ENCODE measurements around the gene TGFB1. TPM values are rescaled to one million over a fixed set of nuclear protein-coding genes. Genes with fewer than 3 reads are reported as not detected.
A peak's percentile ranks its signal among the peaks of the same experiment; 100 is the strongest.

The TGFB1 gene
- total and polyA plus RNA-seq, 9 of the 15 experiments (the other 6 are each of a cell fraction or from before 2014, with no cell fraction given): 0.24 to 159 (median 17.2) TPM

DNA sequence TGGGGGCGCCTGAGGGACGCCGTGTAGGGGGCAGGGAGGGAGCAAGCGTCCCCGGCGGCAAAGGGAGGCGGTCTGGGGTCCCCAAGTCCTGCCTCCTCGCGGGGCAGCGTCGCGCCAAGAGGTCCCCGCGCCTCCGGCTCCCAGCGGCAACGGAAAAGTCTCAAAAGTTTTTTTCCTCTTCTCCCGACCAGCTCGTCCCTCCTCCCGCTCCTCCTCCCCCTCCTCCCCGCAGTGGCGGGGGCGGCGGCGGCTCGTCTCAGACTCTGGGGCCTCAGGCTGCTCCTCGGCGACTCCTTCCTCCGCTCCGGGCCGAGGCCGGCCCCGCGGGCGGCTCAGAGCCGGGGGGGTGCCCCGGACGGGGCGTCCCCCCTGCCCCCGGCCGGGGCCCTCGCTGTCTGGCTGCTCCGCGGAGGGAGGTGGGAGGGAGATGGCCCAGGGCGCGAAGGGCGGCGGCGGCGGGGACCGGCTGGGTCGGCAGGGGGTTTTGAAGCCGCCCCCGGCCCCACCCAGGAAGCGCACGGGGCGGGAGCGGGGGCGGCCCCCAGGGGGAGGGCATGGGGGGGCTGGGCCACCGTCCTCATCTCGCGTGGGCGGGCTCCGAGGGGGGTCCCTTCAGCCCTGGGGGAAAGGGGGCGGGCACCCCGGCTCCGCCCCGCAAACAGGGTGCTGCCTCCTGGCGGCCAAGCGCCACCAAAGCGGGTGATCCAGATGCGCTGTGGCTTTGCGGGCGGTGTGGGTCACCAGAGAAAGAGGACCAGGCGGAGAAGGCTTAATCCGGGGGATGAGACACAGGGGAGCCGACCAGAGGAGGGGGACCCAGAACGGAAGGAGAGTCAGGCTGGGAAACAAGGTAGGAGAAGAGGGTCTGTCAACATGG is at the start of gene TGFB1 (continued):
- TF ChIP-seq CXXC5 (CRISPR knock-in tag; IDR thresholded peaks at IDR 0.05) (peak; percentile 87), FOXA3 (CRISPR knock-in tag; conservative IDR thresholded peaks at IDR 0.05 in 1 of 2, IDR thresholded peaks at IDR 0.05 in 1 of 2) (0 out of 4 replicates have a peak, but pooled peaks of 1 of the 2 experiments have one; percentile 24), MYC (IDR thresholded peaks at IDR 0.05; ENCODE audit: low read depth, low read length) (peak; percentile 53; the same call in 1 of the 2 replicates), MYC (CRISPR knock-in tag; IDR thresholded peaks at IDR 0.05; ENCODE audit: borderline replicate concordance, low read depth) (no peak), TEAD4 (IDR thresholded peaks at IDR 0.05; ENCODE audit: low read length) (peak; percentile 21; the same call in 1 of the 2 replicates), TEAD4 (CRISPR knock-in tag; IDR thresholded peaks at IDR 0.05; ENCODE audit: borderline replicate concordance) (no peak), GTF2F1 (IDR thresholded peaks at IDR 0.05; ENCODE audit: low read depth, low read length) (no peak), FOXM1 (IDR thresholded peaks at IDR 0.05; ENCODE audit: low read depth) (no peak), FOXM1 (CRISPR knock-in tag; IDR thresholded peaks at IDR 0.05; ENCODE audit: low read depth) (0 out of 2 replicates have a peak, but pooled peaks have one; percentile 27), MTA3 (IDR thresholded peaks at IDR 0.05; ENCODE audit: borderline replicate concordance) (no peak), YY1 (IDR thresholded peaks at IDR 0.05; ENCODE audit: borderline replicate concordance in 1 of 3, control insufficient read depth in 1 of 3, extremely low read depth in 1 of 3, insufficient read depth in 3 of 3, insufficient read length in 1 of 3, insufficient replicate concordance in 2 of 3, low read depth in 1 of 3, low read length in 2 of 3) (peak in 1 of 3 experiments; percentile 9), ZC3H8 (IDR thresholded peaks at IDR 0.05) (no peak), TBL1XR1 (IDR thresholded peaks at IDR 0.05; ENCODE audit: low read length in 2 of 2) (peak in 1 of 2 experiments; percentile 55; a peak in 2 of 4 replicates), ESRRA (IDR thresholded peaks at IDR 0.05; ENCODE audit: borderline replicate concordance, low read depth) (peak; percentile 23; the same call in 1 of the 2 replicates)
- TF ChIP-seq, protein P1, sequence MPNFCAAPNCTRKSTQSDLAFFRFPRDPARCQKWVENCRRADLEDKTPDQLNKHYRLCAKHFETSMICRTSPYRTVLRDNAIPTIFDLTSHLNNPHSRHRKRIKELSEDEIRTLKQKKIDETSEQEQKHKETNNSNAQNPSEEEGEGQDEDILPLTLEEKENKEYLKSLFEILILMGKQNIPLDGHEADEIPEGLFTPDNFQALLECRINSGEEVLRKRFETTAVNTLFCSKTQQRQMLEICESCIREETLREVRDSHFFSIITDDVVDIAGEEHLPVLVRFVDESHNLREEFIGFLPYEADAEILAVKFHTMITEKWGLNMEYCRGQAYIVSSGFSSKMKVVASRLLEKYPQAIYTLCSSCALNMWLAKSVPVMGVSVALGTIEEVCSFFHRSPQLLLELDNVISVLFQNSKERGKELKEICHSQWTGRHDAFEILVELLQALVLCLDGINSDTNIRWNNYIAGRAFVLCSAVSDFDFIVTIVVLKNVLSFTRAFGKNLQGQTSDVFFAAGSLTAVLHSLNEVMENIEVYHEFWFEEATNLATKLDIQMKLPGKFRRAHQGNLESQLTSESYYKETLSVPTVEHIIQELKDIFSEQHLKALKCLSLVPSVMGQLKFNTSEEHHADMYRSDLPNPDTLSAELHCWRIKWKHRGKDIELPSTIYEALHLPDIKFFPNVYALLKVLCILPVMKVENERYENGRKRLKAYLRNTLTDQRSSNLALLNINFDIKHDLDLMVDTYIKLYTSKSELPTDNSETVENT (CRISPR knock-in tag; IDR thresholded peaks at IDR 0.05): 0 out of 2 replicates have a peak, but pooled peaks have one; percentile 9
- TF ChIP-seq, protein P2, sequence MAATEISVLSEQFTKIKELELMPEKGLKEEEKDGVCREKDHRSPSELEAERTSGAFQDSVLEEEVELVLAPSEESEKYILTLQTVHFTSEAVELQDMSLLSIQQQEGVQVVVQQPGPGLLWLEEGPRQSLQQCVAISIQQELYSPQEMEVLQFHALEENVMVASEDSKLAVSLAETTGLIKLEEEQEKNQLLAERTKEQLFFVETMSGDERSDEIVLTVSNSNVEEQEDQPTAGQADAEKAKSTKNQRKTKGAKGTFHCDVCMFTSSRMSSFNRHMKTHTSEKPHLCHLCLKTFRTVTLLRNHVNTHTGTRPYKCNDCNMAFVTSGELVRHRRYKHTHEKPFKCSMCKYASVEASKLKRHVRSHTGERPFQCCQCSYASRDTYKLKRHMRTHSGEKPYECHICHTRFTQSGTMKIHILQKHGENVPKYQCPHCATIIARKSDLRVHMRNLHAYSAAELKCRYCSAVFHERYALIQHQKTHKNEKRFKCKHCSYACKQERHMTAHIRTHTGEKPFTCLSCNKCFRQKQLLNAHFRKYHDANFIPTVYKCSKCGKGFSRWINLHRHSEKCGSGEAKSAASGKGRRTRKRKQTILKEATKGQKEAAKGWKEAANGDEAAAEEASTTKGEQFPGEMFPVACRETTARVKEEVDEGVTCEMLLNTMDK (IDR thresholded peaks at IDR 0.05; ENCODE audit: borderline replicate concordance, insufficient read depth, low read depth, low read length, poor library complexity, severe bottlenecking): peak; percentile 81
- TF ChIP-seq, protein P3, sequence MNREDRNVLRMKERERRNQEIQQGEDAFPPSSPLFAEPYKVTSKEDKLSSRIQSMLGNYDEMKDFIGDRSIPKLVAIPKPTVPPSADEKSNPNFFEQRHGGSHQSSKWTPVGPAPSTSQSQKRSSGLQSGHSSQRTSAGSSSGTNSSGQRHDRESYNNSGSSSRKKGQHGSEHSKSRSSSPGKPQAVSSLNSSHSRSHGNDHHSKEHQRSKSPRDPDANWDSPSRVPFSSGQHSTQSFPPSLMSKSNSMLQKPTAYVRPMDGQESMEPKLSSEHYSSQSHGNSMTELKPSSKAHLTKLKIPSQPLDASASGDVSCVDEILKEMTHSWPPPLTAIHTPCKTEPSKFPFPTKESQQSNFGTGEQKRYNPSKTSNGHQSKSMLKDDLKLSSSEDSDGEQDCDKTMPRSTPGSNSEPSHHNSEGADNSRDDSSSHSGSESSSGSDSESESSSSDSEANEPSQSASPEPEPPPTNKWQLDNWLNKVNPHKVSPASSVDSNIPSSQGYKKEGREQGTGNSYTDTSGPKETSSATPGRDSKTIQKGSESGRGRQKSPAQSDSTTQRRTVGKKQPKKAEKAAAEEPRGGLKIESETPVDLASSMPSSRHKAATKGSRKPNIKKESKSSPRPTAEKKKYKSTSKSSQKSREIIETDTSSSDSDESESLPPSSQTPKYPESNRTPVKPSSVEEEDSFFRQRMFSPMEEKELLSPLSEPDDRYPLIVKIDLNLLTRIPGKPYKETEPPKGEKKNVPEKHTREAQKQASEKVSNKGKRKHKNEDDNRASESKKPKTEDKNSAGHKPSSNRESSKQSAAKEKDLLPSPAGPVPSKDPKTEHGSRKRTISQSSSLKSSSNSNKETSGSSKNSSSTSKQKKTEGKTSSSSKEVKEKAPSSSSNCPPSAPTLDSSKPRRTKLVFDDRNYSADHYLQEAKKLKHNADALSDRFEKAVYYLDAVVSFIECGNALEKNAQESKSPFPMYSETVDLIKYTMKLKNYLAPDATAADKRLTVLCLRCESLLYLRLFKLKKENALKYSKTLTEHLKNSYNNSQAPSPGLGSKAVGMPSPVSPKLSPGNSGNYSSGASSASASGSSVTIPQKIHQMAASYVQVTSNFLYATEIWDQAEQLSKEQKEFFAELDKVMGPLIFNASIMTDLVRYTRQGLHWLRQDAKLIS (CRISPR knock-in tag; IDR thresholded peaks at IDR 0.05): 0 out of 2 replicates have a peak, but pooled peaks have one; percentile 26
